Dendritic cell treated with granulocyte-macrophage colony-stimulating factor and Interleukin-4, amounts not matched to agents 40 ng/mL and 50 ng/mL, for 4 days (primary cell): Measurements from ENCODE around the gene FOS.
A peak's percentile ranks its signal among the peaks of the same experiment; 100 is the strongest.
"Not testable (repeated sequence)": the region's sequence is repeated elsewhere in the genome, so short reads cannot be mapped to it uniquely, and the experiment has no call there.

ENCODE experiments used
- H3K27ac Mint-ChIP-seq: one replicate; pipeline ENCODE4 v1.8.0; 2022; ENCODE audit warnings: mild to moderate bottlenecking, mixed read lengths
- H3K27me3 Mint-ChIP-seq: one replicate; pipeline ENCODE4 v1.8.0; 2022; ENCODE audit warnings: mild to moderate bottlenecking, mixed read lengths
- H3K36me3 Mint-ChIP-seq: one replicate; pipeline ENCODE4 v1.8.0; 2022; ENCODE audit warnings: low read depth, mixed read lengths
- H3K4me1 Mint-ChIP-seq: one replicate; pipeline ENCODE4 v1.8.0; 2022; ENCODE audit warnings: low read depth, mixed read lengths
- H3K4me3 Mint-ChIP-seq: one replicate; pipeline ENCODE4 v1.8.0; 2022; ENCODE audit warnings: mild to moderate bottlenecking, moderate library complexity, mixed read lengths
- H3K9me3 Mint-ChIP-seq: one replicate; pipeline ENCODE4 v1.8.0; 2022; ENCODE audit warnings: mixed read lengths
- intact Hi-C: fragments of 100-400 bp; cut with micrococcal nuclease; formaldehyde crosslinking; loops from one replicate; pipeline ENCODE4 v1.15.0; 2022

Gene FOS

DNA sequence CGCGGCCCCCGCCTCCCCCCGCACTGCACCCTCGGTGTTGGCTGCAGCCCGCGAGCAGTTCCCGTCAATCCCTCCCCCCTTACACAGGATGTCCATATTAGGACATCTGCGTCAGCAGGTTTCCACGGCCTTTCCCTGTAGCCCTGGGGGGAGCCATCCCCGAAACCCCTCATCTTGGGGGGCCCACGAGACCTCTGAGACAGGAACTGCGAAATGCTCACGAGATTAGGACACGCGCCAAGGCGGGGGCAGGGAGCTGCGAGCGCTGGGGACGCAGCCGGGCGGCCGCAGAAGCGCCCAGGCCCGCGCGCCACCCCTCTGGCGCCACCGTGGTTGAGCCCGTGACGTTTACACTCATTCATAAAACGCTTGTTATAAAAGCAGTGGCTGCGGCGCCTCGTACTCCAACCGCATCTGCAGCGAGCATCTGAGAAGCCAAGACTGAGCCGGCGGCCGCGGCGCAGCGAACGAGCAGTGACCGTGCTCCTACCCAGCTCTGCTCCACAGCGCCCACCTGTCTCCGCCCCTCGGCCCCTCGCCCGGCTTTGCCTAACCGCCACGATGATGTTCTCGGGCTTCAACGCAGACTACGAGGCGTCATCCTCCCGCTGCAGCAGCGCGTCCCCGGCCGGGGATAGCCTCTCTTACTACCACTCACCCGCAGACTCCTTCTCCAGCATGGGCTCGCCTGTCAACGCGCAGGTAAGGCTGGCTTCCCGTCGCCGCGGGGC lies at the start of gene FOS:
Gene FOS, plus strand, starts transcription at position 407 of the 731 bp plus-strand sequence. Its CDS starts 155 bp downstream, at position 562.
- Mint-ChIP-seq H3K27ac (peak within 1 kb of the TSS; percentile 98), H3K9me3 (no peaks in the 10 kb centered on the region), H3K4me3 (peak within 1 kb of the TSS; percentile 90), H3K4me1 (peaks cover 72% of the 10 kb centered on the region), H3K27me3 (peaks cover under 1% of the 10 kb centered on the region), H3K36me3 (peaks cover 29% of the 10 kb centered on the region)
- intact Hi-C loops: loop anchor here (5.0 kb wide), 1 partner anchor 91 kb away; no protein-coding TSS in a partner anchor

DNA sequence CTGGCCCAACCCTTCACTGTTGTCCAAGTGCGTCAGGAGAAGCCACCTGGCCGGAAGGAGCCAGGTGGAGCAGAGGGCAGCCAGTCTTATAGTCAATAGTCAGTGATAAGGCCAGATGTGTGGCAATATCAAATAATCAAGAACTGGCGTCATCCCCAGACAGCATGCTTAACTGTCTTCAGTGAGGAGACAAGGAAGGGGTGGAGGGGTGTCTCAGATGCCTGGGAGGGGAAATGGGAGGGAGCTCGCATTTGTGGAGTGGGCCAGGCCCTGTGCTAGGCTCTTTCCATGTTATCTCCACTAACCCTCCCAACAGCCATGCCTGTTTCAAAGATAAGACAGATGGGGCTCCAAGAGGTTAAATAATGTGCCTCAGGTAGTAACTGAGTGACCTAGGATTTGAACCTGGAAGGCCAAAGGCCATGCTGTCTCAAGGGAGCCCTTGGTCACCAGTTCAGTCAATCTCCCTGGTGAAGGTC lies 48.9 kb upstream of the FOS start:
- intact Hi-C loops: loop anchor here (10.0 kb wide), 1 partner anchor 65 kb away; no protein-coding TSS in a partner anchor
- Mint-ChIP-seq H3K27me3 (peaks cover 1% of the 10 kb centered on the region), H3K4me3 (no peak overlapping the region), H3K4me1 (peaks cover 68% of the 10 kb centered on the region), H3K27ac (no peak overlapping the region), H3K36me3 (no peaks in the 10 kb centered on the region), H3K9me3 (no peaks in the 10 kb centered on the region)

DNA sequence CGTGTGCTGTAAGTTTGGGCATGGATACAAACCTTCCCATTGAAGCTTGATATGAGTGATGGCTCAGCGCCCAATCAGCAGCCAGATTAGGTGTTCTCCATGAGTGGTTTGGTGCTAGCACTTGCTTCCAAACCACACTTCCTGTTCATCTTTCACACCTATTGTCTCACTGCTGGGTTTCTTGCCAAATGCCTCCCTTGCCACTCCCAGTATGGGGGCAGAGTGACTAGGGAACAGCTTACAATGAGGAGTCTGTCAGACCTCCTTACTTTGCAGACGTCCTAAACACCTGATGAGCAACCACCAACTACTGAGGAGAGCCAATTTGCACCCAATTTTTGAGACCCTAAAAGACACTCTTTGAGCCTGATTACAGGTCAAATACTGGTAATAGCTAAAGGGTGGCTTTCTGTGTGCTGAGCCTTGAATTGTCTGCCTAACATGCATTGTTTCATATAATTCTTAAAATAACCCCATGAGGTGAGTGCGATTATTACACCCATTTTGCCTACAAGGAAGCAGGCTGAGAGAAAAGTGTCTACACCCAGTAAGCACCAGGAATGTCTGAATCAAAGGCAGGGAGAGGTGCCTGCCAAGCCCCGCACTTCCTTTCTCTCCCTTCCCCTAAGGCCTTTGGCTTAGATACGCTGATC lies 48.4 kb upstream of the FOS start:
- H3K36me3 Mint-ChIP-seq: no peaks in the 10 kb centered on the region
- H3K27me3 Mint-ChIP-seq: peaks cover 1% of the 10 kb centered on the region
- no peaks in the 10 kb centered on the region for H3K9me3 Mint-ChIP-seq
- H3K4me1 Mint-ChIP-seq: peaks cover 71% of the 10 kb centered on the region
- intact Hi-C loops: loop anchor here (10.0 kb wide), 1 partner anchor 65 kb away; no protein-coding TSS in a partner anchor
- H3K4me3 Mint-ChIP-seq: no peak overlapping the region
- peak overlapping the region; percentile 4 for H3K27ac Mint-ChIP-seq

DNA sequence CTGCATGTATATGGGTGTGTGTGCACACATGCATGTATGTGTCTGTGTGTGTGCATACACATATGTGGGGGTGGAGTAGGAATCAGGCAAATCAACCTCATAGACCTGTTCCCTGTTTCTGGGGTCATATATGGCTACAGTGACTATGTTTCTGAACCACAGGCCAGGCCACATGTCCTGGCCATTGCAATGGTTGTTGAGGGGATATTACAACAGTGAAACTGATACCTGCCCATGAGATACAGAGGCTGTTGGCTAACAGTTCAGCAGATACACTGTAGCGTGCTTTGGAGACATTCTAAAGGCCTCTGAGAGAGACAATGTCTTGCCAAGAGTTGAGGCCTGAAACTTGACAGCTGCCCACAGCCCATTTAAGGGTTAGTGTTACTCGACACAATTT lies 47.3 kb upstream of the FOS start:
- no peak overlapping the region for H3K27ac Mint-ChIP-seq
- no peaks in the 10 kb centered on the region for H3K9me3 Mint-ChIP-seq
- intact Hi-C loops: loop anchor here (10.0 kb wide), 1 partner anchor 63 kb away; no protein-coding TSS in a partner anchor
- H3K4me3 Mint-ChIP-seq: no peak overlapping the region
- H3K4me1 Mint-ChIP-seq: peaks cover 72% of the 10 kb centered on the region
- peaks cover 1% of the 10 kb centered on the region for H3K27me3 Mint-ChIP-seq
- no peaks in the 10 kb centered on the region for H3K36me3 Mint-ChIP-seq

DNA sequence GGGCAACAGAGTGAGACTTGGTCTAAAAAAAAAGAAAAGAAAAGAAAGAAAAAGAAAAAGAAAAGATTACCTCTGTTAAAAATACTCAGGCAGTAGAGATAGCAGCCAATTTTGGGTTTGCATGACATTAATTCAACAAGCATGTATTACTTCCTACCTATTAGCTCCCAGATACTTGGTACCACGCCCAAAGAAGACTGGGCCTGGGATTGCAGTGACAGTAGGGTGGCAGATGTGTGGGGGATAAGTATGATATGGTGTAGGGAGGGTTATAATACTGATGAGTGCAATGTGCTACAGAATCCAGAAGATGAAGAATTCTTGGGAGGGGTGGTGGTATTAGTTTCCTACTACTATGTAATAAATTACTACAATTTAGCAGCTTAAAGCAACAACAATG lies 46.4 kb upstream of the FOS start:
- Mint-ChIP-seq H3K4me1 (peaks cover 75% of the 10 kb centered on the region), H3K9me3 (no peaks in the 10 kb centered on the region), H3K36me3 (no peaks in the 10 kb centered on the region), H3K27ac (no peak overlapping the region), H3K27me3 (peaks cover 1% of the 10 kb centered on the region), H3K4me3 (no peak overlapping the region)
- intact Hi-C loops: loop anchor here (10.0 kb wide), 1 partner anchor 63 kb away; no protein-coding TSS in a partner anchor

DNA sequence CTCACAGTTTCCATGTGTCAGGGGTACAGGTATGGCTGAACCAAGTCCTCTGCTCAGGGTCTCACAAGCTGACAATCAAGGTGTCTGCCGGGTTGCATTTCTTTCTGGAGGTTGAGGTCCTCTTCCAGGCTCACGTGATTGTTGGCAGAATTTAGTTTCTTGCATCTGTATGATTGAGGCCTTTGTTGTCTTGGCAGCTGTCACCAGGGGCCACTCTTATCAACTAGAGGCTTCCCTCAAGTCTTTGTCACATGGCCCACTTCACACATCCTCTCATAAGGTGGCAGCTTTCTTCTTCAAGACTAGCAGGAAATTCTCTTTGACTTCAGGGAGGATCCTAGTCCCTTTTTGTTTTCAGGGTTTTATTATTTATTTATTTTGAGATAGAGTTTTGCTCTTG lies 46.0 kb upstream of the FOS start:
- no peak overlapping the region for H3K4me3 Mint-ChIP-seq
- H3K27ac Mint-ChIP-seq: no peak overlapping the region
- H3K27me3 Mint-ChIP-seq: peaks cover 1% of the 10 kb centered on the region
- intact Hi-C loops: loop anchor here (10.0 kb wide), 1 partner anchor 62 kb away; no protein-coding TSS in a partner anchor
- H3K4me1 Mint-ChIP-seq: peaks cover 76% of the 10 kb centered on the region
- H3K36me3 Mint-ChIP-seq: no peaks in the 10 kb centered on the region
- no peaks in the 10 kb centered on the region for H3K9me3 Mint-ChIP-seq

DNA sequence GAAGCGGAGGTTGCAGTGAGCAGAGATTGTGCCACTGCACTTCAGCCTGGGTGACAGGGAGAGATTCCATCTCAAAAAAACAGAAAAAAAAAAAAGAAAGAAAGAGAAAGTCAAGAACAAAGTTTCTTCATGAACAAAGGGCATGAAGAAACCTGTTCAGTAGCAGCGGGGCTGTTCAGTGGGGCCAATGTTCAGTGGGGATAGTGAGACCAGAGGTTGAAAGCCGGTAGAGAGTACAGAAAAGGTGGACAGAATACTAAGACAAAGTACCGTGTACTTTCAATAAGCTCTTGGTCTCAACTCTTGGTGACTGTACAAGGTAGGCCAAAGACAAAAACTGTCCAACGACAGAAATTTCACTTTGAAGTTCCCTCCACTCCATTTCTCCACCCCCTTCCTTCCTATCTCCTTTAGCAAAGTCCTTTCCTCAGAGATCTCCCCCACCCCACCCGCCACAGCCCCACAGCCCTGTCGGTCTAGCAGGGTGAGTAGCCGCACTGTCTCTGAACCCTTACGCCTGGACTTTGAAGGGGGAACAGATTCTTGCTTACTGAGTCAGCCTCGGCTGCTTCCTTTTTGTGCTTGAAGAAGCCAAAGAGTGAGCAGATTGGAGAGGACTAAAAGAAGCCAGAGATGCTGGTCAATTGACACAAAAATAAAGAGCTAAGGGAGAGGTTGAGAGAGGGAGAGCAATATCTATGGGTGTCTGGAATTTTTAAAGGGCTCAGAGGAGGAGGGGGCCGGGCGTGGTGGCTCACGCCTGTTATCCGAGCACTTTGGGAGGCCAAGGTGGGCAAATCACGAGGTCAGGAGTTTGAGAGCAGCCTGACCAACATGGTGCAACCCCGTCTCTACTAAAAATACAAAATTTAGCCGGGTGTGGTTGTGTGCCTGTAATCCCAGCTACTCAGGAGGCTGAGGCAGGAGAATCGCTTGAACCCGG lies 44.2 kb upstream of the FOS start:
- H3K4me3 Mint-ChIP-seq: peak overlapping the region; percentile 21
- H3K27me3 Mint-ChIP-seq: peaks cover 1% of the 10 kb centered on the region
- no peaks in the 10 kb centered on the region for H3K9me3 Mint-ChIP-seq
- H3K36me3 Mint-ChIP-seq: no peaks in the 10 kb centered on the region
- peak overlapping the region; percentile 89 for H3K27ac Mint-ChIP-seq
- intact Hi-C loops: loop anchor here (2.0 to 10.0 kb wide), 2 partner anchors 14 to 60 kb away; no protein-coding TSS in a partner anchor
- H3K4me1 Mint-ChIP-seq: peaks cover 72% of the 10 kb centered on the region

DNA sequence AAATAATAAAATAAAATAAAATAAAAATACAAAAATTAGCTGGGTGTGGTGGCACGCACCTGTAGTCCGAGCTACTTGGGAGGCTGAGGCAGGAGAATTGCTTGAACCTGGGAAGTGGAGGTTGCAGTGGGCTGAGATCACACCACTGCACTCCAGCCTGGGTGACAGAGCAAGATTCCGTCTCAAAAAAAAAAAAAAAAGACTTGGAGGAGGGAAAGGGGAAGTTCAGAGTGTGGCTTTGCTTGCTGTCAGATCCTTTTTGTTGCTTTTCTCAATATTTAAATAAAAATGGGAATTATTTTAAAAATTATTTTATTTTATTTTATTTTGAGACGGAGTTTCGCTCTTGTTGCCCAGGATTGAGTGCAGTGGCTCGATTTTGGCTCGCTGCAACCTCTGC lies 43.4 kb upstream of the FOS start:
- H3K27me3 Mint-ChIP-seq, H3K36me3 Mint-ChIP-seq, H3K4me3 Mint-ChIP-seq, H3K9me3 Mint-ChIP-seq: not testable (repeated sequence)
- H3K27ac Mint-ChIP-seq: peak overlapping the region; percentile 89
- intact Hi-C loops: loop anchor here (2.0 to 10.0 kb wide), 2 partner anchors 14 to 60 kb away; no protein-coding TSS in a partner anchor
- H3K4me1 Mint-ChIP-seq: peaks cover 73% of the 10 kb centered on the region

DNA sequence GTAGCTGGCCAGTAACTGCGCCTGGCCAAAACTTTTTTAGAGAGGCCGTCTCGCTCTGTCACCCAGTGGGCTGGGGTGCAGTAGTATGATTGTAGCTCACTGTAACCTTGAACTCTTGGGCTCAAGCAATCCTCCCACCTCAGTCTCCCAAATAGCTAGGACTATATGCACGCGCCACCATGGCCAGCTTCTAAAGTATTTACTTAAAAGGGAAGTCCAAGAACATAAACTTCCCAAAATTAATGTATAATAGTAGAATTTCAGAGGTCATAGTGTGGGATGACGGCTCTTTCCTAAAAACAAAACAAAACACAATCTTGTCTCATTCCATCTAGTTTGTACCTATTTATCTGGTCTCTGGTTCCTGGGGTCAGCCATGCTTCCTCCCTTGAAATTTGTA lies 42.2 kb upstream of the FOS start:
- no peaks in the 10 kb centered on the region for H3K36me3 Mint-ChIP-seq
- intact Hi-C loops: loop anchor here (10.0 kb wide), 1 partner anchor 58 kb away; no protein-coding TSS in a partner anchor
- no peaks in the 10 kb centered on the region for H3K9me3 Mint-ChIP-seq
- H3K27me3 Mint-ChIP-seq: no peaks in the 10 kb centered on the region
- peaks cover 70% of the 10 kb centered on the region for H3K4me1 Mint-ChIP-seq
- peak overlapping the region; percentile 83 for H3K27ac Mint-ChIP-seq
- H3K4me3 Mint-ChIP-seq: peak overlapping the region; percentile 45

DNA sequence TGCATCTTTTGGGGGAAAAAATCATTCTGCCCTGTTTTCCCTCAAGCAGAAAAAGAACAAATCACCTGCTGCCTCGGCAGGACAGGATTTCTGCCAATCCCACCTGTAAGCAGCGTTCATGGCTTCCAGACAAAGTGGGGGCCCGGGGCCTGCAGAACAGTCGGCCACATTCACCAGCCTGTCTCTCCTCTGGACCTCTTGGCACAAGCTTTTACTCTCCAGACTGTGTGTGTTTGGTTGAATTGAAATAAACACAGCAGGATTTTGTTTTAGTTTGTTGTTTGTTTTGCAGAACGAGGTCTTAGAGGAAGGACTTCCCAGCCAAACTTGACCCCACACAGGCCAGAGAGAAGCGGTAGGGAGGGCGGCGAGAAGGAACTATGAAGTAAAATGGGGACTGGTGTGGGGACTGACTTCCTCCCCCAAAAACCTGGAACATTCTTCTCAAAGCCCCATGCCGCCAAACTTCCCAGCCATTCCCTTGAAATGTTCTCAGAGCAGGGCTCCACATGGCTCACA lies 41.7 kb upstream of the FOS start:
- peak overlapping the region; percentile 83 for H3K27ac Mint-ChIP-seq
- no peaks in the 10 kb centered on the region for H3K36me3 Mint-ChIP-seq
- H3K4me1 Mint-ChIP-seq: peaks cover 70% of the 10 kb centered on the region
- intact Hi-C loops: loop anchor here (10.0 kb wide), 1 partner anchor 58 kb away; no protein-coding TSS in a partner anchor
- no peaks in the 10 kb centered on the region for H3K27me3 Mint-ChIP-seq
- peak overlapping the region; percentile 23 for H3K4me3 Mint-ChIP-seq
- H3K9me3 Mint-ChIP-seq: no peaks in the 10 kb centered on the region

DNA sequence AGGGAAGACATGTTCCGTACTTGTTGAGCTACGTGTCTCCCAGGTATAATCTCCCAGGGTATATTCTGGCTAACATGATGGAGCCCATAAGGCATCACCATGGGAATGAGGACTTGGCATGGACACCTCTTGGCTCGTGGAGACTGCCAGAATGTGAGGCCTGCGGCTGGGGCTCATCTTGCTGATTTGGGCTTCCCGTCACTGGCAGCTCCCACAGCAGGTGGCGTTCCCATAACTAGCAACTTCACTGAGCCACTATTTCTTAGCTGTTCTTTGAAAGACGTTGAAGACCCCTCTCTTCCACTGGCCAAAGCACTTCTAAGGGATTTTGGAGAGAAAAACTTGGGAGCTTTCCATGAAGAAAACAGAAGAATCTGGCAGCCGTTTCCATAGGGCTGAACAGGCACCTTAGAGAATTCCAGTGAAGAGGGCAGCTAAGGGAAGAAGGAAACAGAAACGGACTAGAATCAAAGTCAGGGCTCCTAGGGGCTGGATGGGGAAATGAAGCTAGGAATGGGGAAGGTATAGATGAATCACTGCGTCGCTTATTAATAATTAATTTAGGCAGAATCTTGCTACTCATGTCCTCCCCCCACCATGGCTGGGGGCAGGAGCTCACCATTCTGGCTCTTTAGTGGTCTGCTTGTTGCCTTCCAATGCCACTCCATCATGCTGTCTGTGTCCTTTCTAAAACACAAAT lies 39.7 kb upstream of the FOS start:
- intact Hi-C loops: loop anchor here (10.0 kb wide), 1 partner anchor 56 kb away; no protein-coding TSS in a partner anchor
- Mint-ChIP-seq H3K27me3 (no peaks in the 10 kb centered on the region), H3K4me1 (peaks cover 59% of the 10 kb centered on the region), H3K9me3 (no peaks in the 10 kb centered on the region), H3K27ac (peak overlapping the region; percentile 6), H3K4me3 (no peak overlapping the region), H3K36me3 (no peaks in the 10 kb centered on the region)

DNA sequence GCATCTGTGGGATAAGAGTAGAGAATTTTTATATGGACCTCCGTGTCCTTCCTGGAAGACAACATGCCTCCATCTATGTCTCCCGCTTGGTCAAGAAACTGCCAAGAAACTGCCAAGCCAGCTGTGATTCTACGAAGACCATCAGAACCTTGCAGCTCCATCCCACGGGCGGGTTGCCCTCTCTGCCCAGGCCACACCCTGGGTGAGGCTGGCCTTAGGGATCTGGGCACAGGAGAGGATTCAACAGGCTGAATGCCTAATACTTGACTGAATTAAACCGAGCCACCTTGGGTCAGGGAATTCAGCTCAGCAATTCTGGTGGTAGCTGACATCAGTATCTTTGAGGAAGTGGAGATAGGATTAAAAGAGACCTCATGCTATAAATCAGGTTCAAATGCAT lies 37.8 kb upstream of the FOS start:
- Mint-ChIP-seq H3K4me3 (no peak overlapping the region), H3K27ac (no peak overlapping the region), H3K4me1 (peaks cover 48% of the 10 kb centered on the region), H3K36me3 (no peaks in the 10 kb centered on the region), H3K27me3 (no peaks in the 10 kb centered on the region), H3K9me3 (no peaks in the 10 kb centered on the region)
- intact Hi-C loops: no loop called here
